IPS DF 6.9 (cell line): ENCODE data around the gene CASQ2.

Experiments used
- DNase-seq: peaks from one replicate; pipeline ENCODE4 v3.0.0-alpha.2; 2013; ENCODE audit warnings: low read depth, low spot score
- H3K27ac ChIP-seq: one replicate; pipeline ENCODE4 v1.5.1; 2013; ENCODE audit warnings: low read length, control low read depth
- H3K27me3 ChIP-seq: 2 replicates; pipeline ENCODE4 v1.6.1; 2013; ENCODE audit warnings: mild to moderate bottlenecking, low read length; ENCODE audit not compliant: control insufficient read depth, insufficient read depth
- H3K36me3 ChIP-seq: 2 replicates; pipeline ENCODE4 v1.6.1; 2013; ENCODE audit warnings: low read length; ENCODE audit not compliant: control insufficient read depth, insufficient read depth
- H3K4me1 ChIP-seq: 2 replicates; pipeline ENCODE4 v1.6.1; 2013; ENCODE audit warnings: low read length; ENCODE audit not compliant: control insufficient read depth, insufficient read depth
- H3K4me3 ChIP-seq: 2 replicates; pipeline ENCODE4 v1.5.1; 2013; ENCODE audit warnings: mild to moderate bottlenecking, low read length
- H3K9me3 ChIP-seq: 2 replicates; pipeline ENCODE4 v1.6.1; 2013; ENCODE audit warnings: low read length, inconsistent platforms; ENCODE audit not compliant: control insufficient read depth, insufficient read depth
- WGBS: extraction: QIAGEN DNeasy Blood & Tissue Kit; methylation state at CpG from one replicate; pipeline ENCODE4 v1.1.7; 2013; ENCODE audit warnings: mixed read lengths, missing lambda C conversion rate; ENCODE audit not compliant: insufficient read length, insufficient coverage; 5-methylcytosine and 5-hydroxymethylcytosine counted together

Gene CASQ2

GRCh38 chr1:115768549-115768948 is at the start of gene CASQ2:
Gene CASQ2, minus strand, starts transcription at chr1:115768714. Its CDS starts 173 bp downstream, at chr1:115768541.
- H3K27me3 ChIP-seq, result no peaks in the 10 kb centered on the region
- H3K27ac ChIP-seq, result no peak within 1 kb of the TSS
- no peaks in the 10 kb centered on the region for H3K4me1 ChIP-seq
- no peaks in the 10 kb centered on the region for H3K9me3 ChIP-seq
- H3K36me3 ChIP-seq, result no peaks in the 10 kb centered on the region
- H3K4me3 ChIP-seq, result no peak within 1 kb of the TSS
- DNase-seq, result no peak
- WGBS, result no CpG with 5 or more reads among the region's 8 CpGs

DNA sequence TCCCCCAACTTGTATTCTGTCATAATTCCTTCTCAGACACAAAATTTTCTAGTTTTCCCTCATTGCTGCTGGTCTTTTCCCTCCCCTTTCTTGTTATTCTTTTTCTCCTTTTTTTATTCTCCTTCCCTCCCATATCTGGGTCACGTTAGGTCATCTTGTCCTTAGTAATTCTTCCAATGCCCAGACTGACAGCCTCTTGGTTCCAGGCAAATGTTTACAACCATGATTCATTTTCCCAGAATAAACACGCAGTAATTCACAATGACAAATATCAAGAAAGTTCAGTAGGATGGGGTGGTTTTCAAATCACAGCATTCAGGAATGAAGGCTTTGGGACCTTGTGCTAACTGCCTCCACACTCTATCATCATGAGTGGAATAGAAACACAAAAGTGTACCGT is 47.2 kb upstream of the CASQ2 start:
- Histone ChIP-seq H3K36me3 (no peaks in the 10 kb centered on the region), H3K4me3 (no peak overlapping the region), H3K9me3 (no peaks in the 10 kb centered on the region), H3K27me3 (no peaks in the 10 kb centered on the region), H3K4me1 (no peaks in the 10 kb centered on the region), H3K27ac (no peak overlapping the region)
- WGBS, result no CpG with 5 or more reads among the region's 3 CpGs
- no peak for DNase-seq

DNA sequence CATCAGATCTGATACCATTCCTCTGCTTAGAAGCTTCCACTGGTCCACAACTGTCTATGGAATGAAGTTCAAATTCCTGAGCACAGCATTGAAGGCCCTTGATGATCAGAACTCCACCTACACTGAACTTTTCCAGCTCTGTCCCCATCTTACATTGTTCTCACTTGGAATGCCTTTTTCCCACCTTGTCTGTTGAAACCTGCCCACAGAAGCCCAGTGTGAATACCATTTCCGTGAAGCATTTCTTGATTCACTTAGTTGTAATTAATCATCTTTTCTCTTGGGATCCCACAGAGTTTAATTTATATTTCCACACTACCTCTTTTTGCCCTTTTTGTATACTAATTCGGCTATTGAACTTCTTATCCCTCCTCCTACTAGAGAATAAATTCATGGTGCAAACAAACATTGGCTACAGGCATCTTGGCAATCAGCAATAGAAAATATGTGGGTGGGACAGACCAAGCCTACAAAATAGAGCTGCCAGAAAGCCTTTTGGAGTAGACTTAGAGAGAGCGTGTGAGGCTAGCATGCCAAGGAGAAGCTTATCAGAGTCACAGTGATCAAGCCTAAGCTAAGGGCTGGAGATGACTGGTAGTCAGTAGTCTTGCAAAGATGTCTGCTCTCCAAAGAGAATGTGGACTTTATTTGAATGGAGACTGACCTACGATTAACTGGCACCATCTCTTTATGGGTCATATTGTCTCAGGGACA is 46.3 kb upstream of the CASQ2 start:
- WGBS, result no CpG with 5 or more reads among the region's 4 CpGs
- Histone ChIP-seq H3K9me3 (no peaks in the 10 kb centered on the region), H3K27me3 (no peaks in the 10 kb centered on the region), H3K4me1 (no peaks in the 10 kb centered on the region), H3K27ac (no peak overlapping the region), H3K4me3 (no peak overlapping the region), H3K36me3 (no peaks in the 10 kb centered on the region)
- DNase-seq, result no peak

GRCh38 chr1:115813727-115814126 is 45.2 kb upstream of the CASQ2 start:
- no CpG with 5 or more reads among the region's 1 CpG for WGBS
- no peaks in the 10 kb centered on the region for H3K9me3 ChIP-seq
- H3K4me1 ChIP-seq, result no peaks in the 10 kb centered on the region
- no peaks in the 10 kb centered on the region for H3K27me3 ChIP-seq
- no peak overlapping the region for H3K27ac ChIP-seq
- no peak for DNase-seq
- H3K4me3 ChIP-seq, result no peak overlapping the region
- no peaks in the 10 kb centered on the region for H3K36me3 ChIP-seq

GRCh38 chr1:115811140-115811828 is 42.8 kb upstream of the CASQ2 start:
- Histone ChIP-seq H3K9me3 (no peaks in the 10 kb centered on the region), H3K4me3 (no peak overlapping the region), H3K27ac (no peak overlapping the region), H3K27me3 (no peaks in the 10 kb centered on the region), H3K4me1 (no peaks in the 10 kb centered on the region), H3K36me3 (no peaks in the 10 kb centered on the region)
- no CpG with 5 or more reads among the region's 3 CpGs for WGBS
- no peak for DNase-seq

DNA sequence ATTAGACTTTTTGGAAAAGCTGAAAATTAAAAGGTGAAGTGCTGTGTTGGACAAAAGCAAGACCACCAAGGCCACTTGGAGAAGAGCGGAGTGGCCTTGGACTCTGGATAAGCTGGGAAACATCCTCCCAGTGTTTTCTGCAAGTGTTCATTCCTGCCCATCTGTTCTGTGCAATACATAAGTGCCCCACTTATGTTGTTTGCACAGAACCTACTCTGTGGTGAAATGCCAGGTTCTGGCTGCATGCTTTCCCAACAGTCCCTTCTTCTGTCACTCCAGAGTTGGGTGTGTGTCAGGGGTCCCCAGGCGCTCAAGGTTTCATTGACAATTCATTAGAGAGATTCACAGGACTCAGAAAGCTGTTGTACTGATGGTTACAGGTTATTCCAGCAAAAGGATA is 42.1 kb upstream of the CASQ2 start:
- WGBS, result no CpG with 5 or more reads among the region's 2 CpGs
- Histone ChIP-seq H3K36me3 (no peaks in the 10 kb centered on the region), H3K27ac (no peak overlapping the region), H3K27me3 (no peaks in the 10 kb centered on the region), H3K4me3 (no peak overlapping the region), H3K9me3 (no peaks in the 10 kb centered on the region), H3K4me1 (no peaks in the 10 kb centered on the region)
- DNase-seq, result no peak

GRCh38 chr1:115809847-115810246 is 41.3 kb upstream of the CASQ2 start:
- WGBS, result no CpG with 5 or more reads among the region's 2 CpGs
- H3K4me1 ChIP-seq, result no peaks in the 10 kb centered on the region
- no peaks in the 10 kb centered on the region for H3K36me3 ChIP-seq
- H3K27me3 ChIP-seq, result no peaks in the 10 kb centered on the region
- DNase-seq, result no peak
- H3K4me3 ChIP-seq, result no peak overlapping the region
- no peak overlapping the region for H3K27ac ChIP-seq
- no peaks in the 10 kb centered on the region for H3K9me3 ChIP-seq

- H3K9me3 ChIP-seq, result no peaks in the 10 kb centered on the region
- H3K4me3 ChIP-seq, result no peak overlapping the region
- DNase-seq, result no peak
- no peak overlapping the region for H3K27ac ChIP-seq
- no peaks in the 10 kb centered on the region for H3K36me3 ChIP-seq
- H3K4me1 ChIP-seq, result no peaks in the 10 kb centered on the region
- H3K27me3 ChIP-seq, result no peaks in the 10 kb centered on the region
Measured at GRCh38 chr1:115809076-115809475, 40.6 kb upstream of the CASQ2 start.

DNA sequence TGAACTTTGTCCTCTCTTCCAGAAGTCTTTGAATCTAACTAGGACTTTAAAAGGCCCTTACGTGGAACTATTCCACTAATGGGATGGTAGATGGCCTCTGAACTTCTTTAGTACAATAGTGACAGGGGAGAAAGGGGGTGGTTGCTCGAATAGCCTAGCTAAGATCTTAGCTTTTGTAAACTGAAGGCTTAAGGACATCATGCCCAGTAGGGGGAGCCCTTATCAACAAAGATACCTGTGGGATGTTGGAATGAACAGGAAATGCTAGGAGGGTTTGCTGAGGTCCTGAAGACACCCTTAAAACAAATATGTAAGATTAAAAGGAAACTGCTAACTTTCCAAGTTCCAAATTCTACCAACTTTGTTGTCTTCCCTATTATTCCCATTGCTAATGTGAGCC is 39.2 kb upstream of the CASQ2 start:
- H3K27me3 ChIP-seq, result no peaks in the 10 kb centered on the region
- H3K27ac ChIP-seq, result no peak overlapping the region
- no peaks in the 10 kb centered on the region for H3K36me3 ChIP-seq
- H3K9me3 ChIP-seq, result no peaks in the 10 kb centered on the region
- no CpG with 5 or more reads among the region's 2 CpGs for WGBS
- no peak overlapping the region for H3K4me3 ChIP-seq
- peak; percentile 82 for DNase-seq
- H3K4me1 ChIP-seq, result no peaks in the 10 kb centered on the region

GRCh38 chr1:115805597-115805996 is 37.1 kb upstream of the CASQ2 start:
- Histone ChIP-seq H3K36me3 (no peaks in the 10 kb centered on the region), H3K27me3 (no peaks in the 10 kb centered on the region), H3K4me1 (no peaks in the 10 kb centered on the region), H3K27ac (no peak overlapping the region), H3K4me3 (no peak overlapping the region), H3K9me3 (no peaks in the 10 kb centered on the region)
- DNase-seq, result no peak
- no CpG with 5 or more reads among the region's 1 CpG for WGBS

GRCh38 chr1:115802416-115802815 is 33.9 kb upstream of the CASQ2 start:
- no peak for DNase-seq
- Histone ChIP-seq H3K4me1 (no peaks in the 10 kb centered on the region), H3K9me3 (no peaks in the 10 kb centered on the region), H3K27ac (no peak overlapping the region), H3K4me3 (no peak overlapping the region), H3K36me3 (no peaks in the 10 kb centered on the region), H3K27me3 (no peaks in the 10 kb centered on the region)
- WGBS, result no CpG with 5 or more reads among the region's 2 CpGs
